Ishikawa (cell line): ENCODE data around the gene IL17D.

Experiments
- CEBPB ChIP-seq: IDR thresholded peaks from 2 replicates; pipeline ENCODE4 v1.6.1; 2012
- CREB1 ChIP-seq: IDR thresholded peaks from 2 replicates; pipeline ENCODE4 v1.6.1; 2012; ENCODE audit warnings: low read depth
- EGR1 ChIP-seq: IDR thresholded peaks from 2 replicates; pipeline ENCODE4 v1.6.1; 2012
- EP300 ChIP-seq: IDR thresholded peaks from 2 replicates; pipeline ENCODE4 v1.6.1; 2012; ENCODE audit warnings: borderline replicate concordance
- FOXM1 ChIP-seq: IDR thresholded peaks from 2 replicates; pipeline ENCODE4 v1.6.1; 2012; ENCODE audit warnings: low read depth, borderline replicate concordance
- MAX ChIP-seq: IDR thresholded peaks from 2 replicates; pipeline ENCODE4 v1.6.1; 2012
- NFIC ChIP-seq: IDR thresholded peaks from 2 replicates; pipeline ENCODE4 v1.6.1; 2012
- RAD21 ChIP-seq: IDR thresholded peaks from 2 replicates; pipeline ENCODE4 v1.6.1; 2012; ENCODE audit warnings: low read depth
- TAF1 ChIP-seq: IDR thresholded peaks from 2 replicates; pipeline ENCODE4 v1.6.1; 2012; ENCODE audit warnings: low read depth, mild to moderate bottlenecking
- TCF12 ChIP-seq: IDR thresholded peaks from 2 replicates; pipeline ENCODE4 v1.6.1; 2012; ENCODE audit warnings: low read depth
- TEAD4 ChIP-seq: IDR thresholded peaks from 2 replicates; pipeline ENCODE4 v1.6.1; 2012
- USF1 ChIP-seq: IDR thresholded peaks from 2 replicates; pipeline ENCODE4 v1.6.1; 2012
- YY1 ChIP-seq: IDR thresholded peaks from 2 replicates; pipeline ENCODE4 v1.6.1; 2012; ENCODE audit warnings: low read depth
- ZBTB7A ChIP-seq: IDR thresholded peaks from 2 replicates; pipeline ENCODE4 v1.6.1; 2012; ENCODE audit warnings: low read depth
- TF ChIP-seq, protein P1 (sequence below): IDR thresholded peaks from 2 replicates; pipeline ENCODE4 v1.6.1; 2012; ENCODE audit warnings: low read depth, mild to moderate bottlenecking

Gene IL17D

GRCh38 chr13:20691616-20692015, 11.9 kb upstream of the IL17D start:
- TF ChIP-seq CEBPB (no peak), TEAD4 (no peak), TAF1 (no peak), USF1 (no peak), EP300 (no peak), CREB1 (no peak), FOXM1 (no peak), ZBTB7A (no peak), MAX (no peak), NFIC (no peak), TCF12 (no peak), EGR1 (no peak), YY1 (no peak)
- TF ChIP-seq, protein P1, sequence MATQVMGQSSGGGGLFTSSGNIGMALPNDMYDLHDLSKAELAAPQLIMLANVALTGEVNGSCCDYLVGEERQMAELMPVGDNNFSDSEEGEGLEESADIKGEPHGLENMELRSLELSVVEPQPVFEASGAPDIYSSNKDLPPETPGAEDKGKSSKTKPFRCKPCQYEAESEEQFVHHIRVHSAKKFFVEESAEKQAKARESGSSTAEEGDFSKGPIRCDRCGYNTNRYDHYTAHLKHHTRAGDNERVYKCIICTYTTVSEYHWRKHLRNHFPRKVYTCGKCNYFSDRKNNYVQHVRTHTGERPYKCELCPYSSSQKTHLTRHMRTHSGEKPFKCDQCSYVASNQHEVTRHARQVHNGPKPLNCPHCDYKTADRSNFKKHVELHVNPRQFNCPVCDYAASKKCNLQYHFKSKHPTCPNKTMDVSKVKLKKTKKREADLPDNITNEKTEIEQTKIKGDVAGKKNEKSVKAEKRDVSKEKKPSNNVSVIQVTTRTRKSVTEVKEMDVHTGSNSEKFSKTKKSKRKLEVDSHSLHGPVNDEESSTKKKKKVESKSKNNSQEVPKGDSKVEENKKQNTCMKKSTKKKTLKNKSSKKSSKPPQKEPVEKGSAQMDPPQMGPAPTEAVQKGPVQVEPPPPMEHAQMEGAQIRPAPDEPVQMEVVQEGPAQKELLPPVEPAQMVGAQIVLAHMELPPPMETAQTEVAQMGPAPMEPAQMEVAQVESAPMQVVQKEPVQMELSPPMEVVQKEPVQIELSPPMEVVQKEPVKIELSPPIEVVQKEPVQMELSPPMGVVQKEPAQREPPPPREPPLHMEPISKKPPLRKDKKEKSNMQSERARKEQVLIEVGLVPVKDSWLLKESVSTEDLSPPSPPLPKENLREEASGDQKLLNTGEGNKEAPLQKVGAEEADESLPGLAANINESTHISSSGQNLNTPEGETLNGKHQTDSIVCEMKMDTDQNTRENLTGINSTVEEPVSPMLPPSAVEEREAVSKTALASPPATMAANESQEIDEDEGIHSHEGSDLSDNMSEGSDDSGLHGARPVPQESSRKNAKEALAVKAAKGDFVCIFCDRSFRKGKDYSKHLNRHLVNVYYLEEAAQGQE: no peak

- TF ChIP-seq EGR1: no peak
- TF ChIP-seq USF1: no peak
- no peak for TF ChIP-seq EP300
- no peak for TF ChIP-seq TEAD4
- TF ChIP-seq YY1: no peak
- no peak for TF ChIP-seq RAD21
- no peak for TF ChIP-seq FOXM1
- TF ChIP-seq ZBTB7A: no peak
- TF ChIP-seq CREB1: no peak
- no peak for TF ChIP-seq NFIC
- TF ChIP-seq TAF1: no peak
- TF ChIP-seq, protein P1: no peak
- TF ChIP-seq CEBPB: no peak
- no peak for TF ChIP-seq MAX
- TF ChIP-seq TCF12: no peak
These were observed 7.4 kb upstream of the IL17D start for GRCh38 chr13:20696073-20696472.

DNA sequence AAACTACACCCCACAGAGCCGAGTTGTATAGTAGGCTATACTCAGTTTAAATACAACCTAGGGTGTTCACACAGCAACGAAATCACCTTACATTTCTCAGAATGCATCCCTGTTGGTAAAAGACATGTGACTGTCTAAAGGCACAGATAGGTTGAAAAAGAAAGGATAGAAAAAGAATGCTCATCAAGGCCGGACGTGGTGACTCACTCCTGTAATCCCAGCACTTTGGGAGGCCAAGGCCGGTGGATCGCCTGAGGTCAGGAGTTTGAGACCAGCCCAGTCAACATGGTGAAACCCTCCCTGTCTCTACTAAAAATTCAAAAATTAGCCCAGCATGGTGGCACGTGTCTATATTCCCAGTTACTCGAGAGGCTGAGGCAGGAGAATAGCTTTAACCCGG, 3.8 kb upstream of the IL17D start:
- TF ChIP-seq CEBPB: no peak
- no peak for TF ChIP-seq CREB1
- TF ChIP-seq USF1: no peak
- no peak for TF ChIP-seq EGR1
- no peak for TF ChIP-seq MAX
- no peak for TF ChIP-seq RAD21
- TF ChIP-seq TCF12: no peak
- TF ChIP-seq TEAD4: no peak

GRCh38 chr13:20700288-20700687, 3.2 kb upstream of the IL17D start:
- TF ChIP-seq CREB1 (no peak), EGR1 (no peak), FOXM1 (no peak), MAX (no peak), TAF1 (no peak), RAD21 (no peak), CEBPB (no peak), TEAD4 (no peak), TCF12 (no peak), EP300 (no peak), ZBTB7A (no peak)
- TF ChIP-seq, protein P1: no peak
